ENCODE results near the gene C2orf72.

- no peak for TF ChIP-seq CTCF (IDR thresholded peaks at IDR 0.05)
- no peak for TF ChIP-seq POLR2A (IDR thresholded peaks at IDR 0.05)
These were observed 2.9 kb upstream of the C2orf72 start for GRCh38 chr2:231034291-231034882.

Measured in heart left ventricle (tissue), 13 donors.